ENCODE data around the gene DDX6. TPM values are rescaled to one million over a fixed set of nuclear protein-coding genes. Genes with fewer than 3 reads are reported as not detected.
A peak's percentile ranks its signal among the peaks of the same experiment; 100 is the strongest.

The DDX6 gene
- total RNA-seq, 2 experiments from 2014 or later = 155 to 158 TPM

GRCh38 chr11:118757876-118758399, 33.0 kb downstream of the DDX6 start:
- TF ChIP-seq CTCF (IDR thresholded peaks at IDR 0.05) = no peak
- Mint-ChIP-seq H3K4me3 (no peak overlapping the region), H3K27me3 (no peaks in the 10 kb centered on the region), H3K9me3 (no peaks in the 10 kb centered on the region), H3K4me1 (ENCODE audit: low read depth) (peaks cover 4% of the 10 kb centered on the region), H3K36me3 (ENCODE audit: low read depth) (peaks cover 52% of the 10 kb centered on the region), H3K27ac (peak overlapping the region; percentile 62)
- ChIA-PET POLR2A (interaction anchor here (1.8 kb wide), 1 partner anchor 32 kb away, joined by 9 read pairs; the partner anchor contains the start of gene DDX6), CTCF (interaction anchor here (0.6 to 2.9 kb wide), 2 partner anchors 68 to 186 kb away, joined by 4 to 12 read pairs; no protein-coding TSS in a partner anchor)
- no peak for DNase-seq
- ATAC-seq = no peak
- intact Hi-C loops (cut with micrococcal nuclease) = no loop called here

- H3K9me3 Mint-ChIP-seq = no peaks in the 10 kb centered on the region
- CTCF ChIA-PET = no interaction called here
- H3K27me3 Mint-ChIP-seq = no peaks in the 10 kb centered on the region
- POLR2A ChIA-PET = no interaction called here
- no peak for DNase-seq
- peaks cover 55% of the 10 kb centered on the region for H3K36me3 Mint-ChIP-seq (ENCODE audit: low read depth)
- ATAC-seq = no peak
- intact Hi-C loops (cut with micrococcal nuclease) = no loop called here
- peaks cover 5% of the 10 kb centered on the region for H3K4me1 Mint-ChIP-seq (ENCODE audit: low read depth)
- no peak for TF ChIP-seq CTCF (IDR thresholded peaks at IDR 0.05)
- no peak overlapping the region for H3K27ac Mint-ChIP-seq
- no peak overlapping the region for H3K4me3 Mint-ChIP-seq
Measured at GRCh38 chr11:118752654-118753053, 38.3 kb downstream of the DDX6 start.

GRCh38 chr11:118749429-118749828, 41.5 kb downstream of the DDX6 start:
- Mint-ChIP-seq H3K4me3 (no peak overlapping the region), H3K36me3 (ENCODE audit: low read depth) (peaks cover 39% of the 10 kb centered on the region), H3K27ac (peak overlapping the region; percentile 32), H3K9me3 (no peaks in the 10 kb centered on the region), H3K27me3 (no peaks in the 10 kb centered on the region), H3K4me1 (ENCODE audit: low read depth) (peaks cover 5% of the 10 kb centered on the region)
- intact Hi-C loops (cut with micrococcal nuclease) = no loop called here
- ATAC-seq = no peak
- ChIA-PET POLR2A (interaction anchor here (0.7 to 1.0 kb wide), 2 partner anchors 16 kb away, joined by 3 read pairs; no protein-coding TSS in a partner anchor), CTCF (interaction anchor here (1.1 kb wide), 1 partner anchor 10 kb away, joined by 3 read pairs; no protein-coding TSS in a partner anchor)
- TF ChIP-seq CTCF (IDR thresholded peaks at IDR 0.05) = no peak
- DNase-seq = no peak

GRCh38 chr11:118748056-118748455, 42.9 kb downstream of the DDX6 start:
- H3K4me3 Mint-ChIP-seq = no peak overlapping the region
- TF ChIP-seq CTCF (IDR thresholded peaks at IDR 0.05) = no peak
- ATAC-seq = no peak
- H3K36me3 Mint-ChIP-seq (ENCODE audit: low read depth) = peaks cover 30% of the 10 kb centered on the region
- no peak for DNase-seq
- H3K9me3 Mint-ChIP-seq = no peaks in the 10 kb centered on the region
- CTCF ChIA-PET = no interaction called here
- intact Hi-C loops (cut with micrococcal nuclease) = no loop called here
- no peak overlapping the region for H3K27ac Mint-ChIP-seq
- POLR2A ChIA-PET = no interaction called here
- H3K27me3 Mint-ChIP-seq = no peaks in the 10 kb centered on the region
- peaks cover 5% of the 10 kb centered on the region for H3K4me1 Mint-ChIP-seq (ENCODE audit: low read depth)

GRCh38 chr11:118746988-118747585, 43.9 kb downstream of the DDX6 start:
- ChIA-PET POLR2A (interaction anchor here (0.7 to 1.1 kb wide), 2 partner anchors 42 to 44 kb away, joined by 3 to 4 read pairs; partner anchors contain the start of gene DDX6), CTCF (interaction anchor here (1.2 kb wide), 1 partner anchor 57 kb away, joined by 5 read pairs; no protein-coding TSS in a partner anchor)
- peaks cover 5% of the 10 kb centered on the region for H3K4me1 Mint-ChIP-seq (ENCODE audit: low read depth)
- no peak for TF ChIP-seq CTCF (IDR thresholded peaks at IDR 0.05)
- H3K36me3 Mint-ChIP-seq (ENCODE audit: low read depth) = peaks cover 24% of the 10 kb centered on the region
- no peak overlapping the region for H3K4me3 Mint-ChIP-seq
- no peaks in the 10 kb centered on the region for H3K27me3 Mint-ChIP-seq
- intact Hi-C loops (cut with micrococcal nuclease) = no loop called here
- DNase-seq (no peak), ATAC-seq (no peak)
- no peaks in the 10 kb centered on the region for H3K9me3 Mint-ChIP-seq
- no peak overlapping the region for H3K27ac Mint-ChIP-seq

Data from activated CD8-positive, alpha-beta T cell treated with anti-CD3 and anti-CD28 coated beads for 36 hours (primary cell).